OCI-LY7 (cell line): ENCODE data around the gene CERK. TPM values are rescaled to one million over a fixed set of nuclear protein-coding genes. Genes with fewer than 3 reads are reported as not detected.

ENCODE experiments used
- BruUV-seq: library from RNA; stranded (reverse); fragments of 400-500 nt; replicated peaks from 2 replicates; lab custom pipeline; 2021; lab: Mats Ljungman, UMichigan
- CTCF ChIA-PET: fragments of 300-600 bp; sonication (Branson Sonifier 250); formaldehyde crosslinking; loops from one replicate; lab custom pipeline; 2022; ENCODE audit warnings: antibody characterized with exemption; ENCODE audit not compliant: unreplicated experiment; lab: Charles Lee
- POLR2A ChIA-PET: fragments of 300-600 bp; sonication (Branson Sonifier 250); formaldehyde crosslinking; loops from one replicate; lab custom pipeline; 2022; ENCODE audit warnings: antibody characterized with exemption; lab: Charles Lee
- DNase-seq: peaks from one replicate; pipeline ENCODE4 v3.0.0-alpha.2; 2015; ENCODE audit warnings: low spot score
- H2AFZ ChIP-seq: fragments of 200-600 bp; sonication (generic), shearing (Covaris generic); 2 replicates; pipeline ENCODE4 v1.6.1; 2014; ENCODE audit warnings: mild to moderate bottlenecking, antibody characterized with exemption, low read length, moderate library complexity
- H3K27ac ChIP-seq: fragments of 200-600 bp; sonication (generic); 2 replicates; pipeline ENCODE4 v1.5.1; 2014; ENCODE audit warnings: mixed run types, low read depth, mild to moderate bottlenecking, moderate library complexity, low read length, inconsistent platforms; ENCODE audit not compliant: poor library complexity, severe bottlenecking
- H3K36me3 ChIP-seq: fragments of 200-600 bp; sonication (generic); 2 replicates; pipeline ENCODE4 v1.6.1; 2014; ENCODE audit warnings: mild to moderate bottlenecking, antibody characterized with exemption, low read length, moderate library complexity, mixed read lengths; ENCODE audit not compliant: insufficient read depth
- H3K4me1 ChIP-seq: fragments of 200-600 bp; sonication (generic); 2 replicates; pipeline ENCODE4 v1.5.1; 2014; ENCODE audit warnings: mild to moderate bottlenecking, low read length; ENCODE audit not compliant: insufficient read depth, poor library complexity, severe bottlenecking
- H3K4me2 ChIP-seq: fragments of 200-600 bp; sonication (generic); 2 replicates; pipeline ENCODE4 v1.6.1; 2014; ENCODE audit warnings: mild to moderate bottlenecking, low read length
- H3K4me3 ChIP-seq: fragments of 200-600 bp; sonication (generic); 2 replicates; pipeline ENCODE4 v1.5.1; 2014; ENCODE audit warnings: mild to moderate bottlenecking, low read depth, low read length; ENCODE audit not compliant: poor library complexity, severe bottlenecking
- H3K79me2 ChIP-seq: fragments of 200-600 bp; sonication (generic); 2 replicates; pipeline ENCODE4 v1.6.1; 2016; ENCODE audit warnings: low read depth, mild to moderate bottlenecking, low read length, moderate library complexity, mixed read lengths; ENCODE audit not compliant: insufficient read depth
- H3K9me2 ChIP-seq: fragments of 200-600 bp; sonication (generic); 2 replicates; pipeline ENCODE4 v1.6.1; 2016; ENCODE audit warnings: mild to moderate bottlenecking, low read length, mixed read lengths; ENCODE audit not compliant: insufficient read depth
- H3K9me3 ChIP-seq: fragments of 200-600 bp; sonication (generic); 2 replicates; pipeline ENCODE4 v1.6.1; 2014; ENCODE audit warnings: mild to moderate bottlenecking, mixed run types, low read length, mixed read lengths
- H4K20me1 ChIP-seq: fragments of 200-600 bp; sonication (generic); 2 replicates; pipeline ENCODE4 v1.6.1; 2014; ENCODE audit warnings: mild to moderate bottlenecking, antibody characterized with exemption, low read length, moderate library complexity, mixed read lengths; ENCODE audit not compliant: insufficient read depth
- EZH2phosphoT487 ChIP-seq: fragments of 200-600 bp; sonication (generic); IDR thresholded peaks from 2 replicates; pipeline ENCODE4 v1.6.1; 2018; ENCODE audit warnings: low read depth, borderline replicate concordance, mild to moderate bottlenecking, mixed run types, antibody characterized with exemption, low read length, moderate library complexity, mixed read lengths
- intact Hi-C: fragments of 100-400 bp; cut with micrococcal nuclease; formaldehyde crosslinking; loops from one replicate; pipeline ENCODE4 v1.10.0; 2022; ENCODE audit not compliant: unreplicated experiment
- total RNA-seq, 2 experiments: library from RNA; depleted of rRNA in 1 of 2; stranded (reverse); fragments of >200 nt in 1 of 2; shearing (Covaris generic) in 1 of 2; gene quantifications; 2 replicates each; pipeline ENCODE4 v1.2.3, GENCODE V29; 2014 to 2022
- TF ChIP-seq, protein P1 (sequence below): fragments of 200-600 bp; sonication (generic); conservative IDR thresholded peaks from 2 replicates; pipeline ENCODE4 v1.5.1; 2014; ENCODE audit warnings: mild to moderate bottlenecking, antibody characterized with exemption, low read length, moderate library complexity, mixed read lengths

CERK gene
- total RNA-seq, 2 experiments from 2014 or later, result 36.6 to 48.1 TPM

DNA sequence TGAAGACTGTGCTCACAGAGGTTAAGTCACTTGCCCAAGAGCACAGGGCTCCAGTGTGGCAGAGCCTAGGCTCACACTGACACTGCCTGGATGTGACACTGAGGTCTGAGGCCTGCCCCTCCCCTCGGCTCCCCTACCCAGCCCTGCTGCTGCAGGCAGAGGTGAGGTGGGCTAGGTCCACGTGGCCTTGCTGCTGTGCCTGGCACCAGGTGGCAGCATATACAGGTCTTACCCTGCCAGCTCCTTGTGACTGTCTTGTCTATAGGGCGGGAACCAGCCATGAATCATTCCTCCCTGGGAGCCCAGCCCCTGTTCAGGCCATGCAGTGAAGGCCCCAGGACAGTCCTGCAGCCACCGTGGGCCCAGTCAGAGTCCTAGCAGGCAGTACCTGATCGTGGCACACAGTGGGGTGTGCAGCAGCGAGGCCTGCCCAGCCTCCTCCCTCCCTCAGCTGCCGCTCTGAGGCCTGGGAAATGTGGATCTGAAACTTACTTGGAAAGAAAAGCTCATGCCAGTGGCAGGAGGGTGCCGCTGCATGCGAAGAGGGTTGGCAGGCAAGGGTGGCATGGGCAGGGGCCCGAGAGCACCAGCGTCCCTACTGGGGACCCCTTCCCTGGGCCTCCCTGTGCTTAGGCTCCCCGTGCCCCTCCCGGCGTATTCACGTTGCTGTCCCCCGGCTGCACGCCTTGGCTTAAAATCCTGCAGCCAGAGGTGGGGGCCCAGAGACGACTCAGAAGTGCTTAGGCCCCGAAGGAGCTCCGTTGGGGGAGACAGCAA, 1.2 kb upstream of the CERK start:
- Histone ChIP-seq H3K79me2 (peaks cover 29% of the 10 kb centered on the region; the same call in 1 of the 2 replicates), H3K9me2 (no peaks in the 10 kb centered on the region), H3K27ac (no peak overlapping the region), H3K4me1 (peaks cover 42% of the 10 kb centered on the region), H3K4me3 (no peak overlapping the region), H3K4me2 (peak overlapping the region; percentile 85), H4K20me1 (peaks cover 24% of the 10 kb centered on the region; the same call in 1 of the 2 replicates), H3K9me3 (no peaks in the 10 kb centered on the region), H3K36me3 (no peaks in the 10 kb centered on the region), H2AFZ (peak overlapping the region; percentile 74; the same call in 1 of the 2 replicates)
- BruUV-seq, result no TSS peak
- POLR2A ChIA-PET, result no interaction called here
- intact Hi-C loops, result loop anchor here (5.0 kb wide), 2 partner anchors 57 to 147 kb away; no protein-coding TSS in a partner anchor
- no peak for TF ChIP-seq EZH2phosphoT487
- TF ChIP-seq, protein P1, sequence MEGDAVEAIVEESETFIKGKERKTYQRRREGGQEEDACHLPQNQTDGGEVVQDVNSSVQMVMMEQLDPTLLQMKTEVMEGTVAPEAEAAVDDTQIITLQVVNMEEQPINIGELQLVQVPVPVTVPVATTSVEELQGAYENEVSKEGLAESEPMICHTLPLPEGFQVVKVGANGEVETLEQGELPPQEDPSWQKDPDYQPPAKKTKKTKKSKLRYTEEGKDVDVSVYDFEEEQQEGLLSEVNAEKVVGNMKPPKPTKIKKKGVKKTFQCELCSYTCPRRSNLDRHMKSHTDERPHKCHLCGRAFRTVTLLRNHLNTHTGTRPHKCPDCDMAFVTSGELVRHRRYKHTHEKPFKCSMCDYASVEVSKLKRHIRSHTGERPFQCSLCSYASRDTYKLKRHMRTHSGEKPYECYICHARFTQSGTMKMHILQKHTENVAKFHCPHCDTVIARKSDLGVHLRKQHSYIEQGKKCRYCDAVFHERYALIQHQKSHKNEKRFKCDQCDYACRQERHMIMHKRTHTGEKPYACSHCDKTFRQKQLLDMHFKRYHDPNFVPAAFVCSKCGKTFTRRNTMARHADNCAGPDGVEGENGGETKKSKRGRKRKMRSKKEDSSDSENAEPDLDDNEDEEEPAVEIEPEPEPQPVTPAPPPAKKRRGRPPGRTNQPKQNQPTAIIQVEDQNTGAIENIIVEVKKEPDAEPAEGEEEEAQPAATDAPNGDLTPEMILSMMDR, result peak; percentile 48
- peak; percentile 53 for DNase-seq
- CTCF ChIA-PET, result no interaction called here

DNA sequence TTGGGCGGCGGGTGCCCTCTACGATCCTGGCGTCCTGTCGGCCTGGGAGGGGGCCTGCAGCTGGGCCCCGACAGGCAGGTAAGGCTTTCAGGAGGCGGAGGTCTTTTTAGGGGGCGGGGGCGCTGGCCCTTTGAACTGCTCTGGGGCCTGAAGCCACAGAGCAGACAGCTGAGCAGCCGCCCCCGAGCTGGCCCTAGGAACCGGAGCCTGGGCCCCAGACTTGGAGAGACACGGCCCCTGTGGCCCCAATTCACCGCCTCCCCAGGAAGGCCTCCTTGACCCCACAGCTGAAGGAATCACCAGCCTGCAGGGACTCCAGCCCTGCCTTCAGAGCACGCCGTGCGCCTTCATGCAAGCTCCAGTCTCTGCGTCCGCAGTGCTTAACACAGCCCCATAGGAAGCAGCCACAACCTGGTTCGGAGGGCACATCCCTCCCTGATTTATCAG, 618 bp upstream of the CERK start:
- no peaks in the 10 kb centered on the region for H3K36me3 ChIP-seq
- peaks cover 34% of the 10 kb centered on the region; the same call in 1 of the 2 replicates for H3K79me2 ChIP-seq
- H3K27ac ChIP-seq, result no peak overlapping the region
- H2AFZ ChIP-seq, result peak overlapping the region; percentile 74
- CTCF ChIA-PET, result no interaction called here
- H3K4me1 ChIP-seq, result peaks cover 46% of the 10 kb centered on the region
- H3K9me3 ChIP-seq, result no peaks in the 10 kb centered on the region
- H3K4me2 ChIP-seq, result peak overlapping the region; percentile 85
- H4K20me1 ChIP-seq, result peaks cover 26% of the 10 kb centered on the region; the same call in 1 of the 2 replicates
- no TSS peak for BruUV-seq
- H3K9me2 ChIP-seq, result no peaks in the 10 kb centered on the region
- intact Hi-C loops, result loop anchor here (5.0 kb wide), 2 partner anchors 56 to 146 kb away; no protein-coding TSS in a partner anchor
- no peak for DNase-seq
- POLR2A ChIA-PET, result no interaction called here
- TF ChIP-seq, protein P1, result no peak
- TF ChIP-seq EZH2phosphoT487, result no peak
- H3K4me3 ChIP-seq, result peak overlapping the region; percentile 77
